D721Med (cell line): ENCODE measurements around the gene DNMT3A.

Source experiments
- DNase-seq: peaks from one replicate; pipeline ENCODE4 v3.0.0; 2011; ENCODE audit warnings: low spot score; ENCODE audit not compliant: insufficient read length
- FAIRE-seq: peaks from 2 replicates; lab custom pipeline; 2011; peaks lifted over from hg19 to GRCh38; lab: Jason Lieb, UNC
- TF ChIP-seq, protein P1 (sequence below): IDR thresholded peaks from 2 replicates; pipeline ENCODE4 v1.5.1; 2012; ENCODE audit warnings: mild to moderate bottlenecking, control low read depth; ENCODE audit not compliant: insufficient read depth; ENCODE audit errors: missing control alignments

Gene DNMT3A

DNA sequence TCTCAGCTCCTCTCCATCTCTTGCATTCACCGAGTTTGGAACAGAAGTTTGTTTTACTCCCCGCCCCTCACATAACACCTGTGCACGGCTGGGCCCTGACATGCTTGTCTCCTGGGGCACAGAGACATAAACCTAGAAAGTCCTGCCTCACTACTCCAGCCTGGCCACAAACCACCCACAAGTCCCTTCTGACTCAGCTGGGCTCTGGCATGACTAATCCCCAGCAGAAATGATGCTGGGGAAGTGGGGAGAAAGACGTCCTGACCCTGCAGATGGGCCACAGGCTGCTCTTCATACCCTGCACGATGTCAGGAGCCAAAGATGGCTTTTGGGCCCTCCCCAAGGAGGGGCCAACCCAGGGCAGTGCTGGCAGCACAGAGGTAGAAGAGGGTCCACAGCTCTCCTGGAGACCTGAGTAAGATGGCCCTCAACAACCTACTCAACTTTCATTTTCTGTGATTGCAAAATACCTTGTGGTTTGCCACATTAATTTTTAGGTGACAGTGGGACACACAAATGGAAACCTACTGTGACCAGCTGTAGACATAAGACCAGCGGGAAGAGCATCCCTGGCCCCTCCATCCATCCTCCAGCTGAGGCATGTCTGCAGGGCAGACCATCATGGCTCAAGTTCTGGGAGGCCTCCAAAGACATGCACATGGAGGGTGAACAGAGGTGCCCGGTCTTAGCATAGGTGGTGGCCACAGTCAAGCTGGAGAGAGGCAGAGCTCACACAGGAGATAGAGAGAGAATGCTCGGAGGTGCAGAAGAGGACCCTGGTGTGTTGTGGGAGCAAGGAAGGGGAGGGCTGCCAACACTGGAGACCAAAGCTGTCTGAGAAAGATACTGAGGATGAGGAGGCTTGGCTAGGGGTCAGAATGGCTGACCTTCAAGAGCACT, 40.0 kb downstream of the DNMT3A start:
- TF ChIP-seq, protein P1, sequence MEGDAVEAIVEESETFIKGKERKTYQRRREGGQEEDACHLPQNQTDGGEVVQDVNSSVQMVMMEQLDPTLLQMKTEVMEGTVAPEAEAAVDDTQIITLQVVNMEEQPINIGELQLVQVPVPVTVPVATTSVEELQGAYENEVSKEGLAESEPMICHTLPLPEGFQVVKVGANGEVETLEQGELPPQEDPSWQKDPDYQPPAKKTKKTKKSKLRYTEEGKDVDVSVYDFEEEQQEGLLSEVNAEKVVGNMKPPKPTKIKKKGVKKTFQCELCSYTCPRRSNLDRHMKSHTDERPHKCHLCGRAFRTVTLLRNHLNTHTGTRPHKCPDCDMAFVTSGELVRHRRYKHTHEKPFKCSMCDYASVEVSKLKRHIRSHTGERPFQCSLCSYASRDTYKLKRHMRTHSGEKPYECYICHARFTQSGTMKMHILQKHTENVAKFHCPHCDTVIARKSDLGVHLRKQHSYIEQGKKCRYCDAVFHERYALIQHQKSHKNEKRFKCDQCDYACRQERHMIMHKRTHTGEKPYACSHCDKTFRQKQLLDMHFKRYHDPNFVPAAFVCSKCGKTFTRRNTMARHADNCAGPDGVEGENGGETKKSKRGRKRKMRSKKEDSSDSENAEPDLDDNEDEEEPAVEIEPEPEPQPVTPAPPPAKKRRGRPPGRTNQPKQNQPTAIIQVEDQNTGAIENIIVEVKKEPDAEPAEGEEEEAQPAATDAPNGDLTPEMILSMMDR, result no peak
- no peak for FAIRE-seq

DNA sequence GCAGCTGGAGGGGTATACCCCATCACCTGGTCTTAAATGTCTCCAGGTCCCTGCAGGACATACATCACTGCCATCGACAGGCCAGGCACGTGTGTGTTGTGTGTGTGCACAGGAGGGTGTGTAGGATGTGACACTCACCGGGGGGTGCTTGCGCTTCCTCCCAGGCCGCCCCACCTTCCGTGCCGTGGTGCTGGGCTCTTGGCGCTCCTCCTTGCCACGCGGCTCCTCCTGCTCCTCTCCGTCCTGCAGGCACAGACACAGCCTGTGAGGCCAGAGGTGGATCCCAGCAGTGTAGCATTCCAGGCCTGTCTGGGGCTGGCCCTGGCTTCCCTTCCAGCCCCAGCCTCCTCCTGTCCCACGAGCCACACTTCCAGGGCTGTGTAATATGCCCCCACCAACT, 41.7 kb downstream of the DNMT3A start:
- TF ChIP-seq, protein P1, result no peak
- no peak for DNase-seq
- no peak for FAIRE-seq

More for the DNA sequence above, 40.0 kb downstream of the DNMT3A start:
- no peak for DNase-seq

DNA sequence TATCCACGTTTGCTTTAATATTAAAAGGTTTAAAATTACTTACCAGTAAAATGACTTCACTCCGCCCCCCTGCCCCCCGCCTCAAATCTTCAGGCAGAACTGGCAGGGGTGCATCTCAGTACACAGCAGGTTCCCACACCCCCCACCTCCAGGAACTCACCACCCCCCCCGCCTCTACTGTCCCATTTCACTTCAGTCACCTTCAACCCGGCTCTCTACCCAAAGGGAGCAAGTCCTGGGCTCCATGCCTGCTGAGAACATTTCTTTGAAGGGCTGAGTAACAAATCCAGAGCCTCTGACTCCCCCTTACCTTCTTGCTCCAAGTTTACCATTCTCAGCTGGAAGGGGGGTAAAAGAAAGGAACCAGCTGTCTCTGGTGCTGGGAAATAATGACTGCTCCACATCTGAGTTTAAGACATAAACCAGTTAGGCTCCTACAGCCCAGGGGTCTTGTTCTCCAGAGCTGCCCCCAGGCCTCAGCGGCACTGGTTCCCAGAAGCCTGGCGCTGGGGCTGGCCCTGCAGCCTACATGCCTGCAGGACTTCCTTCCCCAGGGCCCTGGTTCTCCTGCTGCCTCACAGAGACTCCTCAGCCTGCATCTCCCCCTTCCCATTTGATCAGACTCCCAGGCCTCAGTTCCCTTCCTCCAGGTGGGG, 42.8 kb downstream of the DNMT3A start:
- DNase-seq (no peak), FAIRE-seq (no peak)
- TF ChIP-seq, protein P1, result no peak

DNA sequence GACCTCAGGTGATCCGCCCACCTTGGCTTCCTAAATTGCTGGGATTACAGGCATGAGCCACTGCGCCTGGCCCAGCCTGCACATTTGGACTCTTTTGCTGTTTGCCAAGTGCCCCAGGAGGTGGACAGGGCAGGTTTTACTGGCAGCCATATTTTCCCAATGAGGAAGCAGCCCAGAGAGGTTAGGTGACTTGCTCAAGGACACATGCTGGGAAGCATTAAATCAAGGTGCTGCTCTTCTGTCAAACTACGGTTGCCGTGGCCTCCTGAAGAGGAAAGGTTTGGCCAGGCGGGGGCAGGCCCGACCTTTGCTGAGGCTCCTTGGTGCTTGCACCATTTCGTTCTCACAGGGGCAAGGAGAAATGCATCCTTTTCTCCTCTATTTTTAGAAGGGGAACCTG, 44.0 kb downstream of the DNMT3A start:
- DNase-seq, result no peak
- TF ChIP-seq, protein P1, result peak; percentile 8
- no peak for FAIRE-seq

DNA sequence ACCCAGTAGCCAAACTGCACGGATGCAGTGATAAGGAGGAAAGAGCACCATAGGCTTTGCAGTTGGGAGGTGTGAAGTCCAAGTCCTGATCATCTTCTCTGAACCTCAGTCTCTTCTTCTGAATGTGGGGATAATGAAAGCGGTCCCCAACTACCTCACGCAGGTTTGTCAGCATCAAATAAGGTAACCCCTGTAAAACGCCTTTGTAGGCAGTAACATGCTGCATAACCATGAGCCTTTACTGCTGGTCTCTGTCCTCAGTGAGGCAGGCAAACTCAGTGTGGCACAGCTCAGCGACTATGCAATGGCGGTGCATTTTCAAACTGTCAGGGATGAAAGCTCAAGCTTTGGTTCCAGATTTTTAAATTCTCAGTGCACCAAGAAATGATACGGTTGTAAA, 46.1 kb downstream of the DNMT3A start:
- TF ChIP-seq, protein P1, result no peak
- no peak for FAIRE-seq
- no peak for DNase-seq

DNA sequence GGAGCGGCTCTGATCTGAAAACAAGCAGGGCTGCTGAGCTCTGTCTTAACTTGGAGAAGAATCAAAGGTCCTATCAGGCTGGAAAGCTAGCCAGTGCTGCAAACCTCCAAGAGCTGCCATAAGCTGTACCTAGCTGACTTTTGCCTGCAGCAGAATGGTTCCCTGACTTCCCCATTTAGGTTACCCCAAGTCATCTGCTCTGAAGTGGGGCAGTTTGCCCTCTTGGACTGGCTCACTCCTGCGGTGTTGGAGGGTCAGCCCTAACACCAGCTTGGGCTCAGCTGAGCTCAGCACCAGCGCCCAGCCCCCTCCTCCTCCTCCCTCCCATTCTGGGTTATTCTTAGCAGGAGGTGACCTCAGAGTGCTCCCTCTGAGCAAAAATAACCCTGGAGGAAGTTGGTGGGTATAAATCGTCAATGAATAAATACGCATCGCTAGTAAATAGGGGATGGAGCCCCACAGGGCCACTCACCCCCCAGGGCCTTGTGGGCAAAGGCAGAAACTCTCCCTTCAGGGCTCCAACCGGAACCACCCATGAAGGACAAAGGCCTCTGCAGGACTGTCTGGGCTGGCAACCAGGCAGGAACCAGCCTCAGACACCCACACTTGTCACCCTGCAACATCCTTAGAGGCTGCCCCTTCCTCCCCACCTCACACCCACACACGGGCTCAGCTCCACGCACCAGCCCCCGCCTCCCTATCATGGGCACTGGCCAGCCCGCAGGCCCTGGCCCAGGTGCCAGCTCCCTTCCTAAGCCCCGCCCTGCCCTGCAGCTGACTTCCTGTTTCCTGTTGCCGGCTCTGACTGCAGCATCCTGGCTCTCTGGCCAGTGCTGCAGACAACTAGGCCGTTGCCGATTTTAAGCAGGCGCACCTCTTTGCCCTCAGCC, 46.9 kb downstream of the DNMT3A start:
- DNase-seq, result no peak
- TF ChIP-seq, protein P1, result no peak
- FAIRE-seq, result no peak
